Left cardiac atrium (tissue), 4 donors: ENCODE results near the gene CAPZB. TPM values are rescaled to one million over a fixed set of nuclear protein-coding genes. Genes with fewer than 3 reads are reported as not detected.

Experiments
- ATAC-seq, 2 donors: fragments of 200-7000 bp; cut with Tn5 transposase; one replicate each; pipeline ENCODE4 v1.9.1; 2020; ENCODE audit warnings: mild to moderate bottlenecking in 2 of 2, moderate library complexity in 2 of 2
- DNase-seq: peaks from one replicate; pipeline ENCODE4 v3.0.0-alpha.2; 2020
- intact Hi-C, 2 donors: fragments of 100-400 bp; cut with DNase I; formaldehyde crosslinking; loops; one replicate each; pipeline versions ENCODE4 v1.14.1 to v1.15.1; 2022 to 2023
- total RNA-seq, 2 donors: library from RNA; stranded (reverse); fragmentation: NEBNext Ultra II Directional; extraction: Animal tissue kit (Norgen Biotek cat#: 25700); gene quantifications; one replicate each; pipeline ENCODE4 v1.2.1, GENCODE V29; 2021
- donor health status: DM: no; HTN: yes; CAD: no.
- donor health status: DM: no; HTN: yes; CAD: no; lungs with severe emphysema.
- donor health status: DM: yes; HTN: yes; CAD: no.
- donor health status: Dilated cardiomyopathy.

Gene CAPZB
- total RNA-seq, 2 donors from 2014 or later: 227 to 254 TPM

DNA sequence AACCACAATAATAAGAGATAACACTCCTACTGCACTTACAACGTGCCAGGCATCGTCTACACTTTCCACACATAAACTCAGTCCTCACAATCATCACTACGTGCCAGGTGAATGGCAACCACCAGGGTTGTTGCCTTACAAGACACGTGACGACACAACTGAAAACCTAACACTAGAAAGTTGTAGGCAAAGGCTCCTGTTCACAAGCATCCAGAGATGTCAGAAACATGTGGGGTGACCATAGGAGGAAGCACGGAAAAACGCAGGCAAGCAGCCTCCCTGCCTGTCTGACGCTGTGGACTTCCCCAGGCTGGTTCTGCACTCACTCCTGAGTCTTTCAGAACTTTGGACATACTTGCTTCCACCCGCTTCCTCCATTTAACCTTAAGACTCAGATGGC lies 7.0 kb downstream of the CAPZB start:
- ATAC-seq (no peak), DNase-seq (no peak)
- intact Hi-C loops: no loop called here

- DNase-seq: peak; percentile 40
- intact Hi-C loops: no loop called here
- ATAC-seq: peak; percentile 61 to 63
Observed at GRCh38 chr1:19477284-19478249, 7.8 kb downstream of the CAPZB start.

DNA sequence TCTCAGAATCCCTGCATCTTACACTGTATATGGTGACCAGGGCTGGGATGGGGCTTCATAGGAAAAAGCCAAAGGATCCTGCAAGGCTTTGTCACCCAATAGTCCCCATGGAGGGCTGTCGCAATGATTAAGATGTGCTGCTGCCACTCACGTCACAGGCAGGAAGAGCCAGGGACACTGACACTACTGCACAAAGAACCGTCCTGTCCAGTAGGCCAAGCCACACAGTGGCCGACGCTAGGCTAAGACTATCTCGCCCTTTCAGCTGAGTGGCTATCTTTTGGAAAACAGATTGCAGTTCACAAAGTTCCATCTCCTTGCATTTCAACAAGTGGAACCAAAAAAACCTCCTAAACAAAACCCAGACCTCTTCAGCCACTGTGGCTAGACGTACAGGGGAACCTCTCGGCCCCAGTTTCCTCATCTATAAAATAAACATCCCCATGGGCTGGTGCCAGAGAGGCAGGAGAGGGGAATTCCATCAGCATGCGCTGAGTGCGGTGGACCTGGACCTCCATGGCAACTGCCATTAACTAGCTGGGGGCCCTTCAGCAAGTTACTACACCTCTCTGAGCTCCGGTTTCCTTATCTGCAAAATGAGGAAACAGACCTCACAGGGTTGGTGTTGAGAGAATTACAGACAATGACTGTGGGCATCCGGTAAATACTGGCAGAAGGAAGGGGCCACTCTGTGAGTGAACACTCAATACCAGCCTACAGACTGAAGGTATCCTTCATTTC lies 8.7 kb downstream of the CAPZB start:
- intact Hi-C loops: no loop called here
- DNase-seq (peak; percentile 61), ATAC-seq (peak; percentile 43 to 45)

DNA sequence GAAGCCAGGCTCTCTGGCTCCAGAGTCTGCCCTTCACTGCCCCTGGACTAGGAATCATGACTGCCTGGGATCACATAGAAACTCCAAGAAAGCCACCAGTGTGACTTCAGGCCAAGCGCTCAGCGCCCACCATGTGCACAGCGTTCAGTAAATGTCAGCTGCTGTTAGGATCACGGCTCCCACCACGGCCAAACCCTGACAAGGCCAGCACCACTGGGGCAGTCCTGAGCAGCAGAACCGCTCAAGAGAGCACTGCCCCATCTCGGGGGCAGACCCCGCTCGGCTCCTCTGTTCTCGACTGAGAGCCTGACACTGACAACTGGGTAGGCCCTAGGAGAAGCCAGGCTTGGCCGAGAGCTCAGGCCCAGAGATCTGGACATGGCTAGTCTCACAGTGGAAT lies 10.0 kb downstream of the CAPZB start:
- no peak for ATAC-seq
- intact Hi-C loops: no loop called here
- DNase-seq: no peak

- intact Hi-C loops: no loop called here
Observed at GRCh38 chr1:19472174-19472573, 13.2 kb downstream of the CAPZB start.

GRCh38 chr1:19469004-19469403 lies 16.3 kb downstream of the CAPZB start:
- ATAC-seq: no peak
- DNase-seq: no peak
- intact Hi-C loops: no loop called here

More at GRCh38 chr1:19472174-19472573, 13.2 kb downstream of the CAPZB start:
- ATAC-seq (no peak), DNase-seq (no peak)

- intact Hi-C loops: no loop called here
- ATAC-seq: peak; percentile 61 to 71
- DNase-seq: peak; percentile 55
Observed at GRCh38 chr1:19468397-19468956, 16.9 kb downstream of the CAPZB start.

GRCh38 chr1:19467199-19468187 lies 17.8 kb downstream of the CAPZB start:
- ATAC-seq: no peak
- intact Hi-C loops: no loop called here
- no peak for DNase-seq

DNA sequence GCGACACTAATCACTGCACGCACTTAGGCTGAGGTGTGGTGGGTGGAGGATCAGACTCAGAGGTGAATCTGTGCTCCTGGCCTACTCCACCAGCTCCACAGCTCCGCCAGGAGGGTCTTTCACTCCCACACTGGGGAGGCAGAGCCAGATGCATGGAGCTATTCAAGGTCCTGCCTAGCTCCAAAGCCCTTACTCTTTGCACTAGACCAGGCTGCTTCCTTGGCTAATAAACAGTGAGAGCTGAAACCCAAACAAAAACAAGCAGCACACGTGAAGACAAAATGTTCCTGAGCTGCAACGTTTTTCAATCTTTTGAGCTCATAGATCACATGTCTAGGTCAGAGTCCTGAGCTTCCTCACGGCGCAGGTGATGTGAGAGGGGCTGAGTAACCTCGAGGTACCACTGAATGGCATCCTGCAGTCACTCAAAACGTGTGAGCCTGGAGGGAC lies 19.2 kb downstream of the CAPZB start:
- ATAC-seq: no peak
- intact Hi-C loops: no loop called here

DNA sequence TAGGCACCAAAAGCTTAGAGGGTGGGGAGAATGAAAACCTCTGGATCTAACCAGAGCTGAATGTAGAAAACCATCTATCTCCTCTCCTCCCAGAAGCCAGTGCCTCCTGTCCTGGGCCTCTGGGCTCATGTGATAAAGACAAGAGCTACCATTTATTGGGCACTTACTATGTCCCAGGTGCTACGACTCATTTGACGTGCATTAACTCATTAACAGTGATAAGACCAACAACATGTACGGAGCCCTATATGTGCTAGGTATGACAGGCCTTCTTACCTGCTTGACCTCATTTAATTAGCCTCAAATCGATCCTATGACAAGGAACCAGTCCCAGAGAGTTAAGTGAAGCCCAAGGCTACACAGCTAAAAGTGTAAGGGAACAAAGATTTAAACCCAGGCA lies 19.7 kb downstream of the CAPZB start:
- no peak for ATAC-seq
- intact Hi-C loops: no loop called here
- DNase-seq: no peak

More for the DNA sequence above, 19.2 kb downstream of the CAPZB start:
- DNase-seq: no peak

DNA sequence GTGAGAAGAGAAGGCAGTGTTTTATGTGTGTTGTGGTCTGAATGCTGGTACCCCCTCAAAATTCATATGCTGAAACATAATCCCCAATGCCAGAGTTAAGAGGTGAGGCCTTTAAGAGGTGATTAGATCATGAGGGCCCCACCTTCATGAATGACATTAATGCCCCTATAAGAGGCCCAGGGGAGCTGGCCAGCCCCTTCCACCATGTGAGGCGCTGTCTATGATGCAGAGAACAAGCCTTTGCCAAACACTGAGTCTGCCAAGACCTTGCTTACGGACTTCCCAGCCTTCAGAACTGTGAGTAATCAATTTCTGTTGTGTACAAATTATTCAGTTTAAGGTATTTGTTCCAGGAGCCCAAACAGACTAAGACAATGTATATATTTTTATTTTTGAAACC lies 20.2 kb downstream of the CAPZB start:
- intact Hi-C loops: no loop called here
- ATAC-seq (peak in 1 of 2 donors; percentile 18), DNase-seq (no peak)

DNA sequence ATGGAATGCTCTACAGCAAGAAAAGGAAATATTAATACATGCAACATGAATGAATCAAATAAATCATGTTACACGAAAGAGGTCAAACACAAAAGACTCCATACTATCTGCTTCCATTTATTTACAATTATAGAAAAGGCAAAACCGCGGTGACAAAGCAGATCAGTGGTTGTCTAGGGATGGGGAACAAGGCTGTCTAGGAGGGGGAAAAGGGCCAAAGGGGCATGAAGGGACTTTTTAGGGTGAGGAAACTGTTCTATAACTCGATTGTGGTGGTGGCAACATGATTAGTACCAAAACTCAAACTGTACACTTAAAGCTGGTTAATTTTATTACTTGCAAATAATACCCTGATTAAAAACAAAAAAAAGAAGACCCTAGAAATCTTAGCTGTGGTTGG lies 20.6 kb downstream of the CAPZB start:
- ATAC-seq (no peak), DNase-seq (no peak)
- intact Hi-C loops: no loop called here

- ATAC-seq: no peak
- no peak for DNase-seq
- intact Hi-C loops: no loop called here
Observed at GRCh38 chr1:19463504-19463803, 21.9 kb downstream of the CAPZB start.

GRCh38 chr1:19462781-19463503 lies 22.4 kb downstream of the CAPZB start:
- ATAC-seq (peak in 1 of 2 donors; percentile 48), DNase-seq (no peak)
- intact Hi-C loops: no loop called here

GRCh38 chr1:19461220-19461554 lies 24.2 kb downstream of the CAPZB start:
- ATAC-seq: no peak
- intact Hi-C loops: no loop called here
- no peak for DNase-seq

GRCh38 chr1:19460535-19461219 lies 24.7 kb downstream of the CAPZB start:
- DNase-seq: no peak
- ATAC-seq: no peak
- intact Hi-C loops: no loop called here

GRCh38 chr1:19458815-19459417 lies 26.4 kb downstream of the CAPZB start:
- DNase-seq: no peak
- intact Hi-C loops: no loop called here
- ATAC-seq: peak in 1 of 2 donors; percentile 37
